ENCODE results near the gene MED26.

DNA sequence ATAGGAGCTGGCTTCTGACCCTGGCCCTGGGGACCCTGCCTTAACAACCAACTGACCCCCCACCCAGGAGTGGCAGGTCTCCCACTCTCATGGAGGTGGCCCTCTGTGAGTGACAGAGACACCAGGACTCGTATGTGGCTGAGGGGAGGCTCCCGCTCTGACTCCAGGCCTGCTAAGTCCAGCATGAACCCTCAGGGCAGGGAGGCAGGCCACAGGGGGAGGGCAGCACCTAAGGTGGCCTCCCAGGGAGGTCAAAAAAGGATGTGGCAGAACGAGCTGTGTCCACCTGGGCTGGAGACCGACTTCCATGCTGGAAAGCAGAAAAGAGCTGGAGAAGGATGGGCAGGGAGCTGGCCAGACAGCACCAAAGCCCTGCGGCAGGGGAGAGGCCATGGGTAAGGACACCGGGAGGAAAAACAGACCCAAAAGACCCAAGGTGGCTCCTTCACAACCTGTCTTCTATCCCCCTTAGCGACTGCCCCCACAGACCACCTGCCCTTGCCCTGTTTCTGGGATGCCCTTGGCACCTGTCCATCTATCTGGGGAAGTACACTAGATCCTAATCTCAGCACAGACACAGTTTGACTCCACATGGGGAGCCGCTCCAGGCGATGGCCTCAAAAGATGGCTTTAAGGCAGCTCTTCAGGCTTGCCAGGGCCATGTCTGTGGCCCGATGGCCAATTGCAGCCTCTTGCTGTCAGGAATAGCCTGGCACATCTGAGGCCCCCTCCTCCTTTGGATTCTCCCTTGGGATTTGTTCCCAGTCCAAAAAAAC, 45.3 kb downstream of the MED26 start:
- TF ChIP-seq, protein P1, sequence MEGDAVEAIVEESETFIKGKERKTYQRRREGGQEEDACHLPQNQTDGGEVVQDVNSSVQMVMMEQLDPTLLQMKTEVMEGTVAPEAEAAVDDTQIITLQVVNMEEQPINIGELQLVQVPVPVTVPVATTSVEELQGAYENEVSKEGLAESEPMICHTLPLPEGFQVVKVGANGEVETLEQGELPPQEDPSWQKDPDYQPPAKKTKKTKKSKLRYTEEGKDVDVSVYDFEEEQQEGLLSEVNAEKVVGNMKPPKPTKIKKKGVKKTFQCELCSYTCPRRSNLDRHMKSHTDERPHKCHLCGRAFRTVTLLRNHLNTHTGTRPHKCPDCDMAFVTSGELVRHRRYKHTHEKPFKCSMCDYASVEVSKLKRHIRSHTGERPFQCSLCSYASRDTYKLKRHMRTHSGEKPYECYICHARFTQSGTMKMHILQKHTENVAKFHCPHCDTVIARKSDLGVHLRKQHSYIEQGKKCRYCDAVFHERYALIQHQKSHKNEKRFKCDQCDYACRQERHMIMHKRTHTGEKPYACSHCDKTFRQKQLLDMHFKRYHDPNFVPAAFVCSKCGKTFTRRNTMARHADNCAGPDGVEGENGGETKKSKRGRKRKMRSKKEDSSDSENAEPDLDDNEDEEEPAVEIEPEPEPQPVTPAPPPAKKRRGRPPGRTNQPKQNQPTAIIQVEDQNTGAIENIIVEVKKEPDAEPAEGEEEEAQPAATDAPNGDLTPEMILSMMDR (IDR thresholded peaks at IDR 0.05) = no peak
- TF ChIP-seq TCF7L2 (IDR thresholded peaks at IDR 0.05; ENCODE audit: low read depth, low read length) = no peak
- TF ChIP-seq, protein P2, sequence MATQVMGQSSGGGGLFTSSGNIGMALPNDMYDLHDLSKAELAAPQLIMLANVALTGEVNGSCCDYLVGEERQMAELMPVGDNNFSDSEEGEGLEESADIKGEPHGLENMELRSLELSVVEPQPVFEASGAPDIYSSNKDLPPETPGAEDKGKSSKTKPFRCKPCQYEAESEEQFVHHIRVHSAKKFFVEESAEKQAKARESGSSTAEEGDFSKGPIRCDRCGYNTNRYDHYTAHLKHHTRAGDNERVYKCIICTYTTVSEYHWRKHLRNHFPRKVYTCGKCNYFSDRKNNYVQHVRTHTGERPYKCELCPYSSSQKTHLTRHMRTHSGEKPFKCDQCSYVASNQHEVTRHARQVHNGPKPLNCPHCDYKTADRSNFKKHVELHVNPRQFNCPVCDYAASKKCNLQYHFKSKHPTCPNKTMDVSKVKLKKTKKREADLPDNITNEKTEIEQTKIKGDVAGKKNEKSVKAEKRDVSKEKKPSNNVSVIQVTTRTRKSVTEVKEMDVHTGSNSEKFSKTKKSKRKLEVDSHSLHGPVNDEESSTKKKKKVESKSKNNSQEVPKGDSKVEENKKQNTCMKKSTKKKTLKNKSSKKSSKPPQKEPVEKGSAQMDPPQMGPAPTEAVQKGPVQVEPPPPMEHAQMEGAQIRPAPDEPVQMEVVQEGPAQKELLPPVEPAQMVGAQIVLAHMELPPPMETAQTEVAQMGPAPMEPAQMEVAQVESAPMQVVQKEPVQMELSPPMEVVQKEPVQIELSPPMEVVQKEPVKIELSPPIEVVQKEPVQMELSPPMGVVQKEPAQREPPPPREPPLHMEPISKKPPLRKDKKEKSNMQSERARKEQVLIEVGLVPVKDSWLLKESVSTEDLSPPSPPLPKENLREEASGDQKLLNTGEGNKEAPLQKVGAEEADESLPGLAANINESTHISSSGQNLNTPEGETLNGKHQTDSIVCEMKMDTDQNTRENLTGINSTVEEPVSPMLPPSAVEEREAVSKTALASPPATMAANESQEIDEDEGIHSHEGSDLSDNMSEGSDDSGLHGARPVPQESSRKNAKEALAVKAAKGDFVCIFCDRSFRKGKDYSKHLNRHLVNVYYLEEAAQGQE (IDR thresholded peaks at IDR 0.05; ENCODE audit: insufficient read depth in 1 of 2, low read depth in 2 of 2, low read length in 1 of 2) = no peak
- no peak for TF ChIP-seq POLR2AphosphoS5 (IDR thresholded peaks at IDR 0.05; ENCODE audit: low read depth, low read length)
- no peak for TF ChIP-seq SIN3A (IDR thresholded peaks at IDR 0.05; ENCODE audit: borderline replicate concordance, insufficient read depth, low read depth, low read length)

All from Panc1 (cell line).